MM.1S (cell line): ENCODE measurements around the gene CADM2.

Experiments
- DNase-seq: peaks from one replicate; pipeline ENCODE4 v3.0.0-alpha.2; 2015
- H2AFZ ChIP-seq: fragments of 300-600 bp; sonication (generic); 2 replicates; pipeline ENCODE4 v1.6.0; 2016; ENCODE audit warnings: antibody characterized with exemption, low read length
- H3F3A ChIP-seq: fragments of 300-600 bp; sonication (generic); 2 replicates; pipeline ENCODE4 v1.6.1; 2016; ENCODE audit warnings: mild to moderate bottlenecking, antibody characterized with exemption, low read length, moderate library complexity, mixed read lengths; ENCODE audit not compliant: insufficient read depth
- H3K27ac ChIP-seq: fragments of 300-600 bp; sonication (generic); 2 replicates; pipeline ENCODE4 v1.5.1; 2016; ENCODE audit warnings: mild to moderate bottlenecking, low read length
- H3K27me3 ChIP-seq: fragments of 300-600 bp; sonication (generic); replicated peaks from 2 replicates; pipeline ENCODE4 v1.6.0; 2016; ENCODE audit warnings: low read length; ENCODE audit not compliant: insufficient read depth
- H3K36me3 ChIP-seq: fragments of 300-600 bp; sonication (generic); replicated peaks from 2 replicates; pipeline ENCODE4 v1.6.1; 2016; ENCODE audit warnings: mild to moderate bottlenecking, low read length, mixed read lengths; ENCODE audit not compliant: insufficient read depth
- H3K4me1 ChIP-seq: fragments of 300-600 bp; sonication (generic); 2 replicates; pipeline ENCODE4 v1.6.1; 2016; ENCODE audit warnings: low read length, mixed read lengths
- H3K4me2 ChIP-seq: fragments of 300-600 bp; sonication (generic); 2 replicates; pipeline ENCODE4 v1.6.0; 2016; ENCODE audit warnings: low read depth, low read length
- H3K4me3 ChIP-seq: fragments of 300-600 bp; sonication (generic); 2 replicates; pipeline ENCODE4 v1.5.1; 2016; ENCODE audit warnings: low read length, mixed read lengths
- H3K79me2 ChIP-seq: fragments of 300-600 bp; sonication (generic); 2 replicates; pipeline ENCODE4 v1.6.1; 2016; ENCODE audit warnings: mixed run types, low read length, mixed read lengths
- H3K9ac ChIP-seq: fragments of 300-600 bp; sonication (generic); 2 replicates; pipeline ENCODE4 v1.6.1; 2016; ENCODE audit warnings: low read length, mixed read lengths
- H3K9me2 ChIP-seq: fragments of 300-600 bp; sonication (generic); replicated peaks from 2 replicates; pipeline ENCODE4 v1.6.1; 2016; ENCODE audit warnings: mild to moderate bottlenecking, low read length, mixed read lengths; ENCODE audit not compliant: insufficient read depth
- H3K9me3 ChIP-seq: fragments of 300-600 bp; sonication (generic); replicated peaks from 2 replicates; pipeline ENCODE4 v1.6.1; 2016; ENCODE audit warnings: mild to moderate bottlenecking, low read length, mixed read lengths; ENCODE audit not compliant: insufficient read depth
- H4K20me1 ChIP-seq: fragments of 300-600 bp; sonication (generic); 2 replicates; pipeline ENCODE4 v1.6.1; 2016; ENCODE audit warnings: mild to moderate bottlenecking, low read length, moderate library complexity, mixed read lengths; ENCODE audit not compliant: insufficient read depth
- CTCF ChIP-seq: fragments of 300-600 bp; sonication (generic); IDR thresholded peaks from 2 replicates; pipeline ENCODE4 v1.5.1; 2016; ENCODE audit warnings: antibody characterized with exemption, low read length, mixed read lengths
- EZH2 ChIP-seq: fragments of 300-600 bp; sonication (generic); optimal IDR thresholded peaks from 2 replicates; pipeline ENCODE3; 2017; ENCODE audit warnings: low read depth, mild to moderate bottlenecking, antibody characterized with exemption, low read length, mixed read lengths
- EZH2phosphoT487 ChIP-seq: fragments of 300-600 bp; sonication (generic); IDR thresholded peaks from 2 replicates; pipeline ENCODE4 v1.6.1; 2018; ENCODE audit warnings: antibody characterized with exemption, low read length

The CADM2 gene

GRCh38 chr3:85387913-85388505 lies 429.2 kb downstream of the CADM2 start:
- no peak for TF ChIP-seq EZH2phosphoT487
- TF ChIP-seq CTCF = no peak
- no peak for TF ChIP-seq EZH2
- no peak overlapping the region for H3K9ac ChIP-seq
- no peaks in the 10 kb centered on the region for H3K9me3 ChIP-seq
- no peak for DNase-seq
- H2AFZ ChIP-seq = no peak overlapping the region
- H3K79me2 ChIP-seq = no peaks in the 10 kb centered on the region
- H3K36me3 ChIP-seq = no peaks in the 10 kb centered on the region
- no peaks in the 10 kb centered on the region for H3K9me2 ChIP-seq
- H3F3A ChIP-seq = no peaks in the 10 kb centered on the region
- H3K4me1 ChIP-seq = no peaks in the 10 kb centered on the region
- H3K4me3 ChIP-seq = no peak overlapping the region
- no peaks in the 10 kb centered on the region for H4K20me1 ChIP-seq
- H3K27me3 ChIP-seq = no peaks in the 10 kb centered on the region
- no peak overlapping the region for H3K27ac ChIP-seq
- no peak overlapping the region for H3K4me2 ChIP-seq

- H4K20me1 ChIP-seq = no peaks in the 10 kb centered on the region
- no peak overlapping the region for H3K27ac ChIP-seq
Measured at GRCh38 chr3:85394424-85394823, 435.6 kb downstream of the CADM2 start.

GRCh38 chr3:85397434-85397833 lies 438.6 kb downstream of the CADM2 start:
- no peak for DNase-seq
- Histone ChIP-seq H3K27ac (no peak overlapping the region), H3K4me3 (no peak overlapping the region), H3K9me2 (no peaks in the 10 kb centered on the region), H4K20me1 (no peaks in the 10 kb centered on the region), H3K4me2 (no peak overlapping the region), H3K4me1 (no peaks in the 10 kb centered on the region), H3K36me3 (no peaks in the 10 kb centered on the region), H3K27me3 (no peaks in the 10 kb centered on the region), H3K79me2 (no peaks in the 10 kb centered on the region), H3K9ac (no peak overlapping the region), H2AFZ (no peak overlapping the region), H3K9me3 (no peaks in the 10 kb centered on the region), H3F3A (no peaks in the 10 kb centered on the region)
- TF ChIP-seq EZH2phosphoT487 = no peak
- TF ChIP-seq CTCF = no peak
- TF ChIP-seq EZH2 = no peak

More at GRCh38 chr3:85394424-85394823, 435.6 kb downstream of the CADM2 start:
- H2AFZ ChIP-seq = no peak overlapping the region
- TF ChIP-seq EZH2phosphoT487 = no peak
- TF ChIP-seq EZH2 = no peak
- TF ChIP-seq CTCF = no peak
- H3K9me3 ChIP-seq = no peaks in the 10 kb centered on the region
- H3K27me3 ChIP-seq = no peaks in the 10 kb centered on the region
- no peaks in the 10 kb centered on the region for H3K9me2 ChIP-seq
- no peaks in the 10 kb centered on the region for H3F3A ChIP-seq
- no peaks in the 10 kb centered on the region for H3K4me1 ChIP-seq
- no peak for DNase-seq
- no peak overlapping the region for H3K9ac ChIP-seq
- H3K4me2 ChIP-seq = no peak overlapping the region
- H3K4me3 ChIP-seq = no peak overlapping the region
- H3K36me3 ChIP-seq = no peaks in the 10 kb centered on the region
- H3K79me2 ChIP-seq = no peaks in the 10 kb centered on the region
